CD4-positive, alpha-beta T cell treated with Interleukin-15 for 4 hours (primary cell): ENCODE data around the gene ANKRD13A.

Source experiments
- DNase-seq: peaks from one replicate; pipeline ENCODE4 v3.0.0-alpha.2; 2020; ENCODE audit warnings: low spot score

The ANKRD13A gene

DNA sequence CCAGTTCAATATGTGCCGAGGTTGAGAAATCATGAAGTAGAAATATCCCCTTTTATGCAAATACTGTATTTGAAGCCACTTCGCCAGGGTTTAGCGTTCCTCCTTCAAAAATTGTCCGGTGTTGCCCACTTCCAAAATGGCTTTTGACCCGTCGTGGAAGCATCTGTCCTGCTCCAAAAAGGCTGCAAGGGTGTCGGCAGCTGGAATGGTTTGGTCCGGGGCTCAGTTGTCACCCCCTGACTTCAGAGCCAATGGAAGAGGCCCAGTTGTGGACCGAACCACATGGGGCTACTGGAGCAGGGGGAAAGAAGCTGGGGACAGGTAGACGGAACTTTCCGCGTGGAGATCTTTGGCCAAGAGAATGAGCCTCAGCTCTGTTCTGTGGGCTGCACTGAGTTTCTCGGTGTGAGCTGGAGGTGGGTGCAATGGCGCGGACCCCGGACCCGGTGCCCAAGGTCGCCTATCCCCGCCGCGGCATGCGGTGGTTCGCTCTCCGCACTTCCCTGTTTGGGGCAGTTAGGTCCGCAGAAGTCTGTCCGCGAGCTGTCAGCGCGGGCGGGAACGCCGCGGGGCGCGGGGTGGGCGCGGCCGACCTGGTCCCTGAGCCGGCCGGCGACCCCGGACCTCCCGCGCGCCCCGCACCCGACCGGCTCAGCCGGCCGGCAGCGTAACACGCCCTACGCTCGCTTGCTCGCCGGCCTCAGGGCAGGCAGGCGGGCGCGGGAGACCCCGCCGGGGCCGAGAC lies at the start of gene ANKRD13A:
Gene ANKRD13A, plus strand, starts transcription at position 527 of the 745 bp plus-strand sequence. CDS start 259 bp downstream, outside the sequence.
- DNase-seq = peak; percentile 95

DNA sequence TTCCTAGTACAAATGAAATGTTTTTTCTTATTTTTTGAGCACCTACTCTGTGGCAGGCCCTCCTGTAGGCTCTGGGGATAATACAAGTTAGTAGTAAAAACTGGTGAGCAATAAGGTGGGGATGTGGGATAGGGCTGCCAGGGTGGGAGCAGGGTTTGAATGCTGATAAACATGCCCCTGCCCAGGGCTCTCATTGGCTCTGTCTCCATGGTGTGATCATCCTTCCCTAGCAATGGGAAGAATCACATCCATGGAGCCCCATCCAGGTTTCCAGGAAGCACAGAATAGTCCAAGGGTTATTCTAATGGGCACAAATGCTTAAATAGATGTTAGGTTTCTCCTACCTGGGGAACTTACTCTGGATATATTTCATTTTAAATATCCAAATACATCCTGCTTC lies 48.6 kb upstream of the ANKRD13A start:
- no peak for DNase-seq

DNA sequence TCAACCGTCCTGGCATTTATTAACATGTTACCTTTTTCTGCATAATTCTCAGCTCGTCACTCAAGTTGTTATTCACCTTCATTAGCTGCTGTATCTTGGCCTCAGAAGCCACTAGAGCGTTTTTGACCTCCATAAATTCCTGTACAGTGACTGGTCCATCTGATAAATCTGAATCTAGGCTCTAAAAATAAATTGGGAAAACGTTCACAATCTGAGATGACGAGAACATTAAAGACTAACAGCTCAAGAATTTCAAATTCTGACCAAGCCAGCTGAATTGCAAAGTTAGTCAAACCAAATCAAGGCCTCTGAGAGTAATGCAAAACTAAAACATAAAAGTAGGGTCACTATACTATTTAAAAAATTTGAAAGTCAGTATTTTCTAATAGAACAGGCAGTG lies 48.1 kb upstream of the ANKRD13A start:
- no peak for DNase-seq

DNA sequence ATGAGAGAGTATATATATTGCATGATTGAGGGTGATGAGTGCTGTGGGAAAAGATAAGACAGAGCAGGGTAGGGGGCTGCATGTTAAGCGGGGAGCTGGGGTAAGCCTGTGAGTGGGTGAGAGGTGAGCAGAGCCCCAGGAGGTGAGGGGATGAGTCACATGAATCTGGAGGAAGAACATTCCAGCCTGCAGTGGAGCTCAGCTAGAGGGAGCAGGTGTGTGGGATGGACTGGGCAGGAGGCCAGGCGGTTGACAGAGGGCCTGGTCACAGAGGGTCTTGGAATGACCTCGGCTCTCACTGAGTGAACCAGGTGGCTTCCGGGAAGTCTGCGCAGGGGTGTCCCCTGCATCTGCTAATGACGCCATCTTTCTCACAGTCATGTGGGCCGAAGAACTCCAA lies 47.5 kb upstream of the ANKRD13A start:
- no peak for DNase-seq

DNA sequence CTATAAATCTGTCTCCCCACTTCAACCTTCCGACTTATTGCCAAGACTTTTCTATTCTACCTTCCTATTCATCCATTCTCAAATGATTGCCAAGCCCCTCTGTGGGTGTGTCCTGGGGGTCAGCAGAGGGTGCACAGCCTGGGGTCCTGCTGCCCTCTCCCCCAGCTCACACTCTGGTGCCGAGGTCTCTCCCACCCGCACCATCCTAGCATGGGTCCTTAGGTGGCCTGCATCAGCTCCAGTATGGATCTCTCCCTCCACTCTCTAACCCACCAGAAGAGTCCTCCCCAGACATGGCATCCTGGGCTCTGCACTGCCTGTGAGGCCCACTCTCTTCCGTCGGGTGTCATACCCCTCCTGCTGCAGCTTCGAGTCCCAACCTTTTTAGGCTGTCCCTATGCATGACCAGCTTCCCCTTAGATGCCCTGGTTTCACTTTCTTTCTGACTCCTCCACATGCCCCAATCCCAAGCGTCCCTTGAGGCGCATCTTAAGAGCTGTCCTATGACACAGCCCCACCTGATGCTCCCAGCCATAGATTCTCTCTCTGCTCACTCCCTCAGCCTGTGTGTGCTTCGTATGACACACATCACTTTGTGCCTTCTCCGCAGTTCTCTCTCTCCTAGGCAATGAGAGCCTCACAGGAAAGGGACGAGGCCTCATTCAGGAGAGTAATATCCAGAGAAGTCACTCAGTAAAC lies 46.9 kb upstream of the ANKRD13A start:
- no peak for DNase-seq

DNA sequence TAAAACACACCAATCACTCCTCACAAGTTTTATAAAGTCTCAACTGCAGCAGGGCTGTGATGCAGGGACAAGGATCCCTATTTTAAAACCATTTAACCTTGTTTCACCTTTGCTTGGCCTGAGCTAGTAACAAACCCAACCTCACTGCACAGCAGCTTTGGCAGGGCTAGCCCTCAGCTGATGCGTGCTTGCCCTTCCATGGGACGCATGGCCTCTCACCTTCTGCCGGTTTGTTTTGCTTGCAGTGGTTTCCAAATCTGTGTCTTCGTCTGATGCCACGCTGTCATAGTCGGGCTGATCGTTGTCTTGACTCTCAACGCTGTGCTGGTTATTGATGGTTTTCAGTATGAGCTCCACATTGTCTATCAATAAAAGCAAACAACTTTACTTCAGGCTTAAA lies 46.4 kb upstream of the ANKRD13A start:
- no peak for DNase-seq

DNA sequence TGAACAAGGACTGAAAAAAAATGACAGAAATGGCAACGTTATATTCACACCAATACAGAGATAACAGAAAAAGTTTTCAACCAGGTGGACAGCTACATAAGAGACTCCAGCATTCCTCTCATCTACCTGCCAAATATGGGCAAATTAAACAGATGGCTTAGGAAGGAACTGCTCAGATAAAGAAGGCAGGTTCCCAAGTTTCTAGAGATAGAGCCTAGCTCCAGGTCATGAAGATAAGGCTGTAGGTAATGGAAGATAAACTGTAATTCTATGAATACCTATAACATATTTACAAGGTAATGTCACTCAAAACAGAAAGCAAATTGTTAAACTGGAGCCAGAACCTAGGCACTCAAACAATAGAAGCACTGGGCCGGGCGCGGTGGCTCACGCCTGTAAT lies 45.6 kb upstream of the ANKRD13A start:
- DNase-seq = no peak

DNA sequence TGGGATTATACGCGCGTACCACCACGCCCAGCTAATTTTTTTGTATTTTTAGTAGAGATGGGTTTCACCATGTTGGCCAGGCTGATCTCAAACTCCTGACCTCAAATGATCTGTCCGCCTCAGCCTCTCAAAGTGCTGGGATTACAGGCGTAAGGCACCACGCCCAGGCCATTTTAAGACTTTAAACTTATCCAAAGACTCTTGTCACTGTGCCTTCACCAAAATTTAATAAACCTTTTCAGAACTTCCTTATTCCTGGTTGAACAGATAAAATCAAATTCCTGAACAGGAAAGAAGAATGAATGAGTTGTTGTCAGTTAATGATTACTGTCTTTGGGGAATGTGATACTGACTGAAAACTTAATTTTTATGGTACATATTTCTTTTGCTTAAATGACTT lies 40.9 kb upstream of the ANKRD13A start:
- no peak for DNase-seq

DNA sequence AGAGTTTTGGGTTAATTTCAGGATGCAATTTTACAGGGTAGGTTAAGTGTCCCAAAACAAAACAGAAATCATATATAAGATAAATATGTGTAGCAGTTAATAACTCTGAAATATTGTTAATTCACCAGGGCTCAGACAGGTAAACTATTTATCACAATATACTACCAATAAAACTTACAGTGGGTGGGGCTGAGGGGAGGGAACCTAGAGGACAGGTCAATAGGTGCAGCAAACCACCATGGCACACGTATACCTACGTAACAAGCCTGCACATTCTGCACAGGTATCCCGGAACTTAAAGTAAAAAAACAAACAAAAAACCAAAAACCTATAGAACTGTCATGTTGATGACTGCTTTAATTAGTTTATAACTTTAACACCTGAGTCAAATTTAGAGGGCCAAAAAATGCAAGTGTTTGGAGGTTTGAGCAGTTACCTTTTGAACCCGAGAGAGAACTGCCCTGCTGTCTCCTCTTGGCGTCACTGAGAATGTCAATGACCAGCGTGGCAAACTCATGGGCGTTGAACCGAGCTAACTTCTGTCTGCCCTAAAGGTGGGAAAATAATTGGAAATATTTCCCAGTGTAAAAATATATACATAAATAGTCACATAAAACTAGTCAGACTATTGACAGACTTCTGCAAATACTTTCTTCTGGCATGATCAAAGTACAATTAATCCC lies 39.7 kb upstream of the ANKRD13A start:
- no peak for DNase-seq

DNA sequence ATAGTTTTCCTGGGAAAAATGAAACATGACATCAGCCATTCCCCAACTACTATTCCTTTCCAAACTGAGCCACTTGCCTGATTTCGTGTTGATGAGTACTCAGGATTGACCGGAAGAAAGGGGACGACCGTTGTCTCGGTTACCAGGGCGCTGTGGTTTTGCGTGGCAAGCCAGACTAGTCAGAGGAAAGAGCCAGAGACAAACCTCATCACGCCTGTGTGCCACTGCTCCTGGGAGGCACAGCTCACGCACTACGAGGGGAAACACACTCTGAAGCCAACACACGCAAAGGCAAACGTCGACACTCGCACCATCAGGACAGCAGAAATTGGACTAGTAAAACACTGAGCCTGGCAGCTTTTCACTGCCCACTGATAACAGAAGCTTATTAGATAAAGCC lies 38.0 kb upstream of the ANKRD13A start:
- no peak for DNase-seq

DNA sequence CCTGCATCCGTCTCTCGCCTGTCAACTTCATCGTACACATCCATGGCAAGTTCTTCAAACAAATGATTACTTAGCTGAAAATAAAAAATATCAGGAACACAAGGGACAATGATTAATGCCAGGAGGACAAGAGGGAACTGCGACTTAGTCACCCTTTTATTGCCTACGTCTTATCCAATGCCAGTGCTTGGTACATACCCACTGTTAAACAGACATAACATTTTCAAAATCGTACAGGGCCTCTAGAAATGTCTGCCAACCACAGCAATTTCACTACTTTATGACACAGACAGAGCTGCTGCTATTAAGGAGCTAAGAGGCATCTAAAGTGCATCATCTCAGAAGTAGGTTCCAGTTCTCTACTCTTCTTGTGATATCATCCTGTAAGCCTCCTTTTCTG lies 37.6 kb upstream of the ANKRD13A start:
- no peak for DNase-seq

DNA sequence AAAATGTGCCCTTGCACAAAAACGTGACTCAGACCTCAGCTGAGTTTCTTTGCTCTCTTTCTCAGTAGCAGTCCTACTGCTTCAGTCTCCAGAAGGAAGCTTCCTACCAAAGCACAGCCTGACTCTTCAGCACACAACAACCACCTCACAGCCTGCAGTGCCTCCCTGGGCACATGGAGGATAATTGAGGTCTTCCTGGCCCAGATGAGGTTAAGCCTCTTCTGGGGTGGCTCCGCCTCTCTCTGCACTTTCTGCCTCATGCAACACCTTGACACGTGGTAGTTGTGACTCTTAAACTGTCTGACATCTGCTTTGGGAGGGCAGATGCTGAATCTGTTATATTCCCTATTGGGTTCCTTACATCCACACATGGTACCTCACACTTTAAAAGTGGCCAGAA lies 36.8 kb upstream of the ANKRD13A start:
- no peak for DNase-seq

DNA sequence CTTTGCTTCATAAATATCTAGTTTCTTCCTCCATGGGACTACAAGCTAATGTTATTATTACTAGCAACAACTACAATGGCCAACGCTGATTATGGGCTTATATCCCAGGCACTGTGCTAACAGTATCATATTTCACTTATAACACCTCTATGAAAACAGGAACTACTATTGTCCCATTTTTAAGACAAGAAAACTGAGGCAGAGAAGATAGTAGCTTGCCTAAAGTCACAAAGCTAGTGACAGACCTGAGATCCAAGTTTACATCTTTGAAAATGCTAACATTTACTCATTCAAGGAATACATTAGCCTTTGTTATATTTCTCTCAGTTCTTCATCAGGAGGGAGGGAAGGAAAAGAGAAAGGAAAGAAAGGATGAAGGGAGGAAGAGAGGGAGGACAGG lies 35.9 kb upstream of the ANKRD13A start:
- DNase-seq = no peak

DNA sequence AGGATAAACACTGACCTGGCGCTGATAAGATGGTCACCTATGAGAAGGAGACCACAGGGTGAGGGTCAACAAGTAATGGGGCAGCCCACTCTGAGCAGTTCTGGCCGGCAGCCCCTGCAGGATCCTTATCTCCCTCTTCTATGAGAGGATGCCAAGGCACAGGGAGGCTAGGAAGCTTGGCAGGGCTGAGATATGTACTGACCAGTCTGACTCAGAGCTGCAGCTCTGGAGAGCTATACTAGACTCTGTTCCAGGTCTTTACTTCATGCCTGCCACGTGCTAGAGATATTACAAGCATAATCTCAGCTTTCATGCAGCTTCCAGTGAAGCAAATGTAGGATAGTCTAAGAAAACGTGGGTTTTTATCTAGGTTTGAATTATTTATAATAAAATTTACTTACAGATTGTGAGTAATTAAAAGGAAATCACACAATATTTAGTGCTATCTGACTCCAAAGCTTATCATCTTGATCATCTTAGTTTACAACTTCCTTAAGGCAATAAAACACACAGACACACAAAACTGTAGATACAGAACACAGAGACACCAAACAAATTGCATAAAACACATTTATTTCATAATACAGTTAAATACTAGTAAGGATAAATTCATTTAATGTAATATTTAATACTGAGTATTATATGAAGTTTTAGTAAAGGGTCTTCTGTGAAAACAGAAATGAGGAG lies 35.3 kb upstream of the ANKRD13A start:
- DNase-seq = no peak

DNA sequence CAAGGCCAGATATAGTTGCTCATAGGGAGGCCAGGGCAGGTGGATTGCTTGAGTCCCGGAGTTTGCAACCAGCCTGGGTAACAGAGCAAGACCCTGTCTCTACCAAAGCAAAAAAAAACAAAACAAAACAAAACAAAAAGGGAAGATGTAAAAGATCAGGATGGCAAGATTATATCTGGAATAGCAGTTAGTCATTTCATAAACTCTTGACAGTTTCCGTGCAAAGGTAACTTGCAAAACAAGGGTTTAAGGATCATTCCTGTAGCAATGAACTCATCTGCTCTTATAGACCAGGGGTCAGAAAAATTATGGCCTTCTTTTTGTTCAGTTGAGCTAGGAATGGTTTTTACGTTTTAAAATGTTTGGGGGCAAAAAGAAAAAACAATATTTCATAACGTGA lies 32.7 kb upstream of the ANKRD13A start:
- no peak for DNase-seq

DNA sequence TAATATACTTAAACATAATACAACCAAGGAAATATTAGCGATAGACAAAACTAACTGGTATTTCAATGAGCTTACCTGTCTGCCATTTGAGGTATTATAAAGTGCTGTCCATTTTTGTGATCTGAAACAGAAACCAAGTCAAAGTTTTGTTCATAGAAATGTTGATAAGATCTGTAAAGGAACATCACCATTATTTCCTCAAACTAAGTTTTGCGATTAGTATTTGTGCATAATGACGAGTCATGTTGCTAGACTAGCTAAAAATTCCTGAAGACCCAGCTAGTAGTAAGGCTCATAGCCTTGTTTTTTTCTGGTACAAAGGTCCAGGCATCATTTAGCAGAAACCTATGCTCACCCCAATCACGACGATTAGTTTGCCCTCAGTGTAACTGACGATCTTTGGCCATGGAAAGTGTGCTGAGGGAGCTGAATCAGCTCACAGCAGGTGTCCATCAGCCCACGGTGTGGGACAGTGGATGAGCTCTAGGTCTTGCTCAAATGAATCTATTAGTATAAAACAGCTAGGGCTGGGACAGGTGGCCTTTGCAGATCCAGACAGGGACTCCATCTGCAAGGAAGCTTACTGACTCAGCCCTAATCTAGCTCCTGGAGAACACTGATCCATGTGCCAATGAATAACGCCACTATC lies 31.7 kb upstream of the ANKRD13A start:
- no peak for DNase-seq

DNA sequence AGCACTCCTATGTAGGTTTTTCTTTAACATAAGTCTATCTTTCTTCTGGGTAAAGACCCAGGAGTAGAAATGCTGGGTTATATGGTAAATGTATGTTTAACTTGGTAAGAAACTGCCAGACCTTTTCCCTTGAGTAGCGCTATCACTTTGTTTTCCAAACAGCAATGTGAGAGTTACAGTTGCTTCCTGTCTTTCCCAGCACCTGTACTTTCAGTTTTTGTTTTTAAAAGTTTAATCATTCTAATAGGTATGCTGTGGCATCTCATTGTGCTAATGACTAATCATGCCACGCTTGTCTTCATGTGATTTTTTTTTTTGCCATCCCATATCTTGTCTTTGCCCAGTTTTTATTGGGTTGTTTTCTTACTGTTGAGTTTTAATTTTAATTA lies 31.2 kb upstream of the ANKRD13A start:
- DNase-seq = peak; percentile 53

DNA sequence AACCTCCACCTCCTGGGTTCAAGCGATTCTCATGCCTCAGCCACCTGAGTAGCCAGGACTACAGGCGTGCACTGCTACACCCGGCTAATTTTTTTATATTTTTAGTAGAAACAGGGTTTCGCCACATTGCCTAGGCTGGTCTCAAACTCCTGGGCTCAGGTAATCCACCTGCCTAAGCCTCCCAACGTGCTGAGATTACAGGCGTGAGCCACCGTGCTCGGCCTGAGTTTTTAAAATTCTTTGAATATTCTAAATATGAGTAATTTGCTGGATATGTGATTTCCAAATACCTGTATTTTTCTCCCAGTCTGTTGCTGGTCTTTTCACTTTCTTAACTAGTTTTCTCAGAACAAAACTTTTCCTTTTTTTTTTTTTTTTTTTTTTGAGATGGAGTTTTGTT lies 30.4 kb upstream of the ANKRD13A start:
- DNase-seq = no peak

DNA sequence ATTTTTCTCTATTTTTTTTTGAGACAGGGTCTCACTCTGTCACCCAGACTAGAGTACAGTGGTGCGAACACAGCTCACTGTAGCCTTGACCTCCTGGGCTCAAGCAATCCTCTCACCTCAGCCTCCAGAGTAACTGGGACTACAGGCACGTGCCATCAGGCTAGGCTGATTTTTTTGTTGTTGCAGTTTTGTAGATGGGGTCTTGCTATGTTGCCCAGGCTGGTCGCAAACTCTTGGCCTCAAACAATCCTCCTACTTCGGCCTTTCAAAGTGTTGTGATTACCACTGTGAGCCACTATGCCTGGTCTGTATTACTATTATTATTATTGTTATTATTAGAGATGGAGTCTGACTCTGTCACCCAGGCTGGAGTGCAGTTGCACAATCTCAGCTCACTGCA lies 26.4 kb upstream of the ANKRD13A start:
- no peak for DNase-seq

DNA sequence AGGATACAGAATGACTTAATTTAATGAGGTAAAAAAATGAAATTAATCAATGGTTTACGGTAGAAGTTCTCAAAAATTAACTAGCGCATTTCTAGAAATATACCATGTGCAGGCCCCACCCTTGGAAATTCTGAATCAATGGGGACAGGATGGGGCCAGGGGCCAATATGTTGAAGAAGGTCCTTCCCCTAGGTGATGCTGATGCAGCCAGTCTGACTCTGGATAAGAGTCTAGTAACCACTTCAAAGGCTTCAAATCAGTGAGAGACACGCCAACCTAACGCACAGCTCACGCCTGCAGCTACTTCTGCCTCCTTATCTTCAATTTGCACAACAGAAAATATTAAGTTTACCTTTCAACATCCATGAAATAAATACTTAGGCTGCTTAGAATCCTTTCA lies 17.9 kb upstream of the ANKRD13A start:
- DNase-seq = peak; percentile 63

DNA sequence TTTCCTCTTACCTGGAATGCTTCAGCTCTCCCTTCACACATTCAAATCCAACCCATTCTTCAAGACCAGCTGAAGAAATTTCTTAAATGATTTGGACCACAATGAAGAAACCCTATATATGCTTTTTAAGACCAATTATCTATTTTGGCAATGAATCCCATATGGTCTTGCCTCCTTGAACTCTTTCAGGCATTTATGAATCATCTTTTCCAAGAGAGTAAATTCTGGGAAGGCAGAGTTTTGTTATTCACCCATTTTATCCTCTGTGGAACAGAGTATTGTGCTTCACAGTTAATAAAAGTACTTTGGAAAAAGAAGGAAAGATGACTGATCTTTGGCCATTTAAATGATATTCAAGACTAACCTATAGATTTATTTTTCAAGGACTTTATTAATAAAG lies 17.0 kb upstream of the ANKRD13A start:
- DNase-seq = no peak
